Left lung (tissue), 10 donors: ENCODE results near the gene SFSWAP. TPM values are rescaled to one million over a fixed set of nuclear protein-coding genes. Genes with fewer than 3 reads are reported as not detected.

Experiments
- ATAC-seq: fragments of 200-7000 bp; cut with Tn5 transposase; one replicate; pipeline ENCODE4 v1.9.1; 2020; ENCODE audit warnings: moderate library complexity
- DNase-seq, 4 donors: peaks; one replicate each; pipeline ENCODE4 v3.0.0-alpha.2; 2013 to 2020
- H3K27ac ChIP-seq, 2 donors: fragments of 200-600 bp; sonication (generic) in 1 of 2; one replicate each; pipeline versions ENCODE4 v1.5.0 to v1.8.0; 2020 to 2021
- H3K27me3 ChIP-seq, 2 donors: fragments of 200-600 bp; sonication (generic) in 1 of 2; one replicate each; pipeline versions ENCODE4 v1.5.0 to v1.8.0; 2020 to 2021
- H3K36me3 ChIP-seq, 2 donors: fragments of 200-600 bp; sonication (generic) in 1 of 2; one replicate each; pipeline versions ENCODE4 v1.5.0 to v1.8.0; 2020 to 2021
- H3K4me1 ChIP-seq, 2 donors: fragments of 200-600 bp; one replicate each; pipeline ENCODE4 v1.8.0; 2021
- H3K4me3 ChIP-seq, 2 donors: fragments of 200-600 bp; sonication (generic) in 1 of 2; one replicate each; pipeline versions ENCODE4 v1.5.0 to v1.8.0; 2020 to 2021; ENCODE audit warnings: mild to moderate bottlenecking in 1 of 2
- H3K9me3 ChIP-seq, 2 donors: fragments of 200-600 bp; sonication (generic) in 1 of 2; one replicate each; pipeline versions ENCODE4 v1.5.0 to v1.8.0; 2020 to 2021
- intact Hi-C, 2 donors: fragments of 100-400 bp; cut with DNase I; formaldehyde crosslinking; loops; one replicate each; pipeline versions ENCODE4 v1.11.2 to v1.14.2; 2022
- polyA plus RNA-seq, 6 donors: library from polyadenylated mRNA; unstranded; fragments of 120-200 nt; gene quantifications; one replicate each; pipeline ENCODE4 v1.2.1, GENCODE V29; 2013; ENCODE audit not compliant: insufficient read length in 6 of 6
- total RNA-seq, 2 donors: library from RNA; stranded (reverse); fragmentation: NEBNext Ultra II Directional; extraction: Animal tissue kit (Norgen Biotek cat#: 25700); gene quantifications; one replicate each; pipeline ENCODE4 v1.2.1, GENCODE V29; 2021
- TF ChIP-seq, protein P1 (sequence below), 2 donors: fragments of 200-600 bp; sonication (generic) in 1 of 2; IDR thresholded peaks; one replicate each; pipeline versions ENCODE4 v1.5.0 to v1.8.0; 2021; ENCODE audit warnings: antibody characterized with exemption in 2 of 2
- donor health status: DM: no; HTN: yes; CAD: no.
- donor health status: DM: no; HTN: no; CAD: no.

SFSWAP gene
- total and polyA plus RNA-seq, 8 donors, result 26.0 to 68.8 (median 50.8) TPM

DNA sequence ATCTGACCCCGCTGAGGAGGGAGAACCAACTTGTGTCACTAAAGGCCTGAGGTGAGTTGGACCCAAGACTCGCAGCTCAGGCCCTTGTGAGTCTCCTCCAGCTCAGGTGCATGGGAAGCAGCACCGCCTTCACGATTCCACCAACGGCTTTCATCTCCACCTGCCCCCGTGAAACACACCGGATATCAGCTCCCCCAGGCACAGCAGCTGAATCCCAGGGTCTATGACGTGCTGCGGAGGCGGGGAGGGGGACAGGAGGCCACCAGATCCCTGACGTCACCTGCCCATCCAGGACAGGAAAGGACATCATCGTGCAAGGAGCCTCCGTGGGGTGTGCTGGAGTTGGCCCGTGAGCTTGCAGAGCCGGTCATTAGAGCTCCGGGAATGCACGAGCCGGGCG lies 18.5 kb upstream of the SFSWAP start:
- Histone ChIP-seq H3K27me3 (peaks cover 0 to 31% of the 10 kb centered on the region in 2 donors), H3K4me3 (no peak overlapping the region), H3K4me1 (no peaks in the 10 kb centered on the region), H3K36me3 (no peaks in the 10 kb centered on the region), H3K27ac (no peak overlapping the region), H3K9me3 (no peaks in the 10 kb centered on the region)
- intact Hi-C loops, result no loop called here
- TF ChIP-seq, protein P1, sequence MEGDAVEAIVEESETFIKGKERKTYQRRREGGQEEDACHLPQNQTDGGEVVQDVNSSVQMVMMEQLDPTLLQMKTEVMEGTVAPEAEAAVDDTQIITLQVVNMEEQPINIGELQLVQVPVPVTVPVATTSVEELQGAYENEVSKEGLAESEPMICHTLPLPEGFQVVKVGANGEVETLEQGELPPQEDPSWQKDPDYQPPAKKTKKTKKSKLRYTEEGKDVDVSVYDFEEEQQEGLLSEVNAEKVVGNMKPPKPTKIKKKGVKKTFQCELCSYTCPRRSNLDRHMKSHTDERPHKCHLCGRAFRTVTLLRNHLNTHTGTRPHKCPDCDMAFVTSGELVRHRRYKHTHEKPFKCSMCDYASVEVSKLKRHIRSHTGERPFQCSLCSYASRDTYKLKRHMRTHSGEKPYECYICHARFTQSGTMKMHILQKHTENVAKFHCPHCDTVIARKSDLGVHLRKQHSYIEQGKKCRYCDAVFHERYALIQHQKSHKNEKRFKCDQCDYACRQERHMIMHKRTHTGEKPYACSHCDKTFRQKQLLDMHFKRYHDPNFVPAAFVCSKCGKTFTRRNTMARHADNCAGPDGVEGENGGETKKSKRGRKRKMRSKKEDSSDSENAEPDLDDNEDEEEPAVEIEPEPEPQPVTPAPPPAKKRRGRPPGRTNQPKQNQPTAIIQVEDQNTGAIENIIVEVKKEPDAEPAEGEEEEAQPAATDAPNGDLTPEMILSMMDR (IDR thresholded peaks at IDR 0.05), result no peak
- ATAC-seq (no peak), DNase-seq (no peak)

DNA sequence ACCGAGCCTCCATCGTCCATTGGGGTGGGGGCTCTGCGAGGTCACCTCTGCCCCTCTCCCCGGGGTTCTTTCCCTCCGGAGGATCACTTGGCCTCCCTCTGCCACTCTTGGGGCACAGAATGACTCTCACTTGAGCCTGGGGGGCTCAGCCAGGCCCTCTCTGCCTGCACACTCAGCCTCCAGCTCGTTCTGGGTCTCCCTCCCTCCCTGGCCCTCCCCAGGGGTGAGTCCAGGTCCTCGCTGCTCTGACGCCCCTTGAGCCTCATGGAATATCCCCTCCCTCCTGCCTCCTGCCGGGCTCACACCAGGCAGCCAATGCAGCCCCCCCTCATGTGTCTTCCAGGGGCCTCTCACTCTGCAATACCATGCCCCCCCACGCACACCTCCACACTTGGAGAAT lies 17.7 kb upstream of the SFSWAP start:
- Histone ChIP-seq H3K4me3 (no peak overlapping the region), H3K27me3 (peaks cover 0 to 33% of the 10 kb centered on the region in 2 donors), H3K36me3 (no peaks in the 10 kb centered on the region), H3K4me1 (no peaks in the 10 kb centered on the region), H3K27ac (no peak overlapping the region), H3K9me3 (no peaks in the 10 kb centered on the region)
- no peak for ATAC-seq
- TF ChIP-seq, protein P1 (IDR thresholded peaks at IDR 0.05), result no peak
- intact Hi-C loops, result no loop called here
- DNase-seq, result no peak

DNA sequence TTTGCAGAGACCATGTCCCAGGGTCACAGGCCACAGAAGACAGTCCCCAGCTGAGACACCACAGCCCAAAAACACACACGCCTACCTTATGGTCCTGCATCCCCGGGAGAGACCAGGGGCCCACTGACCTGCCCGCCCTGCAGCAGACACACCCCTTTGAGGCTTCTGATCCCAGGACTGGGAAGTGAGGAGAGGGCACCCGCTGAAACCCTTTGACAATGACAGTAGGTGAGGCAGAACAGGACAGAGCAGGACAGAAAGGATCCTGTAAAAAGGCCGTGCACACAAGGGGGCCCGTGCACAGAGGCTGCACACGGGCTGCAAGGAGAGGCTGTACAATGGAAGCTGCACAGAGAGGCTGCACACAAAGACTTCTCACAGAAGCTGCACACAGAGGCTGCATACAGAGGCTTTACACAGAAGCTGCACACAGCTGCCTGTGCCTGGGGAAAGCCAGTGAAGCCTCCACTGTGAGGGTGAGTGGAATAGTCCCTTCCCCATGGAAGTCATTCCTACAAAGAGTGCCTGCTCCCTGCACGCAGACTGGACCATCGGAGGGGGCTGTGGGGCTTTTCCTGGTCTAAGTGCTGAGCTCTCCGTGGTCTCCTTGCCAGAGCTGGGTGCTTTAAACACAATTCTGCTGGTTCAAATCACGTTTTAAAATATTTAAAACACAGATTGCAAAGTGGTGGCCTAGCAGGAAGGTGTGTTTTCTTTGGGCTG lies 16.6 kb upstream of the SFSWAP start:
- ATAC-seq, result no peak
- no peak overlapping the region for H3K4me3 ChIP-seq
- H3K27ac ChIP-seq, result no peak overlapping the region
- H3K4me1 ChIP-seq, result no peaks in the 10 kb centered on the region
- no peaks in the 10 kb centered on the region for H3K9me3 ChIP-seq
- TF ChIP-seq, protein P1 (IDR thresholded peaks at IDR 0.05), result no peak
- intact Hi-C loops, result no loop called here
- H3K27me3 ChIP-seq, result peaks cover 0 to 36% of the 10 kb centered on the region in 2 donors
- DNase-seq, result no peak
- H3K36me3 ChIP-seq, result no peaks in the 10 kb centered on the region

DNA sequence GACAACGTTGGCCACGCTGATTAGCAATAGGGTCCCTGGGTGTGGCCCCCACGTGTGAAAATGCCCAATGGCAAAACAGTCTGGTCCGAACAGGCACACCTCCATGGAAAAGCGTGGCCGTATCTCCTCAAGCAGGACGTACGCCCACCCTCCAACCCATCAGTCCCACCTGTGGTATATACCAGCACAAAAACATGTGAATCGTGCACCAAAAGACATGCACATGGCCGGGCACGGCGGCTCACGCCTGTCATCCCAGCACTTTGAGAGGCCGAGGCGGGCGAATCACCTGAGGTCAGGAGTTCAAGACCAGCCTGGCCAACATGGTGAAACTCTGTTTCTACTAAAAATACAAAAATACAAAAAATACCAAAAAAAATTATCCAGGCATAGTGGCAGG lies 14.9 kb upstream of the SFSWAP start:
- ATAC-seq (no peak), DNase-seq (peak in 1 of 4 donors; percentile 63)
- Histone ChIP-seq H3K27ac (no peak overlapping the region), H3K36me3 (no peaks in the 10 kb centered on the region), H3K4me1 (no peaks in the 10 kb centered on the region), H3K4me3 (no peak overlapping the region), H3K27me3 (peaks cover 0 to 27% of the 10 kb centered on the region in 2 donors), H3K9me3 (no peaks in the 10 kb centered on the region)
- TF ChIP-seq, protein P1 (IDR thresholded peaks at IDR 0.05), result no peak
- intact Hi-C loops, result no loop called here

DNA sequence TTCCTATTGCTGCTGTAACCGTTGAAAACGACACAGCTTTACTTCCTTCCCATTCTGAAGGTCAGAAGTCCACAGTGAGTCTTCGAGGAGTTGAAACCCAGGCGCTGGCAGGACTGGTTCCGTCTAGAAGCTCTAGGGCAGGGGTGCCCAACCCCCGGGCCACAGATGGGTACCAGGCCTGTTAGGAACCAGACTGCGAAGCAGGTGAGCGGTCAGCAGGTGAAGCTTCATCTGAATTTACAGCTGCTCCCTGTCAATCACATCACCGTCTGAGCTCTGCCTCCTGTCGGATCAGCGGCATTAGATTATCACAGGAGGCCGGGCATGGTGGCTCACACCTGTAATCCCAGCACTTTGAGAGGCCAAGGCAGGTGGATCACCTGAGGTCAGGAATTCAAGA lies 12.6 kb upstream of the SFSWAP start:
- DNase-seq (no peak), ATAC-seq (no peak)
- Histone ChIP-seq H3K4me1 (no peaks in the 10 kb centered on the region), H3K4me3 (no peak overlapping the region), H3K27ac (no peak overlapping the region), H3K9me3 (peaks cover 0 to 3% of the 10 kb centered on the region in 2 donors), H3K36me3 (no peaks in the 10 kb centered on the region), H3K27me3 (peaks cover 0 to 15% of the 10 kb centered on the region in 2 donors)
- TF ChIP-seq, protein P1 (IDR thresholded peaks at IDR 0.05), result no peak
- intact Hi-C loops, result no loop called here
